Liver (tissue), 9 donors: ENCODE data around the gene TNS1. TPM values are rescaled to one million over a fixed set of nuclear protein-coding genes. Genes with fewer than 3 reads are reported as not detected.

Experiments used
- DNase-seq: peaks from one replicate; pipeline ENCODE4 v3.0.0-alpha.2; 2017; ENCODE audit warnings: low spot score
- H3K27ac ChIP-seq, 2 donors: one replicate each; pipeline ENCODE4 v1.7.0; 2013; ENCODE audit warnings: inconsistent platforms in 2 of 2, low read length in 2 of 2, control low read depth in 1 of 2, low read depth in 1 of 2, mild to moderate bottlenecking in 1 of 2
- H3K27me3 ChIP-seq, 4 donors: one replicate each; pipeline versions ENCODE4 v1.6.1 to v1.7.0; 2013; ENCODE audit warnings: low read length in 3 of 4, inconsistent platforms in 1 of 4, mild to moderate bottlenecking in 1 of 4, moderate library complexity in 1 of 4; ENCODE audit not compliant: control insufficient read depth in 4 of 4, insufficient read depth in 4 of 4
- H3K36me3 ChIP-seq, 4 donors: one replicate each; pipeline versions ENCODE4 v1.6.1 to v1.7.0; 2013; ENCODE audit warnings: low read length in 3 of 4, mild to moderate bottlenecking in 3 of 4, low read depth in 1 of 4, moderate library complexity in 1 of 4; ENCODE audit not compliant: control insufficient read depth in 4 of 4, insufficient read depth in 3 of 4
- H3K4me1 ChIP-seq, 4 donors: one replicate each; pipeline versions ENCODE4 v1.6.1 to v1.7.0; 2013; ENCODE audit warnings: low read length in 3 of 4, mild to moderate bottlenecking in 3 of 4, moderate library complexity in 1 of 4; ENCODE audit not compliant: control insufficient read depth in 4 of 4, insufficient read depth in 4 of 4
- H3K4me3 ChIP-seq, 3 donors: one replicate each; pipeline versions ENCODE4 v1.6.1 to v1.7.0; 2013; ENCODE audit warnings: low read length in 3 of 3, control low read depth in 1 of 3, low read depth in 1 of 3, mild to moderate bottlenecking in 1 of 3
- H3K9ac ChIP-seq, 2 donors: one replicate each; pipeline ENCODE4 v1.7.0; 2013; ENCODE audit warnings: low read length in 2 of 2, mild to moderate bottlenecking in 2 of 2, moderate library complexity in 2 of 2, control low read depth in 1 of 2, low read depth in 1 of 2
- H3K9me3 ChIP-seq, 4 donors: one replicate each; pipeline versions ENCODE4 v1.6.1 to v1.7.0; 2013; ENCODE audit warnings: low read length in 3 of 4; ENCODE audit not compliant: control insufficient read depth in 4 of 4
- CTCF ChIP-seq: fragments of 150-350 bp; IDR thresholded peaks from 2 replicates; pipeline ENCODE4 v1.5.1; 2017; ENCODE audit warnings: improper control_type of control experiment, low read depth, low read length; ENCODE audit not compliant: missing input control
- EGR1 ChIP-seq, 2 donors: IDR thresholded peaks; 2 replicates each; pipeline ENCODE4 v1.6.1; 2016 to 2018; ENCODE audit warnings: antibody characterized with exemption in 2 of 2, low read depth in 2 of 2
- FOXA1 ChIP-seq: IDR thresholded peaks from 2 replicates; pipeline ENCODE4 v1.6.1; 2016; ENCODE audit warnings: antibody characterized with exemption
- FOXA2 ChIP-seq: IDR thresholded peaks from 2 replicates; pipeline ENCODE4 v1.6.1; 2016; ENCODE audit warnings: antibody characterized with exemption
- GABPA ChIP-seq, 2 donors: IDR thresholded peaks in 1 of 2; conservative IDR thresholded peaks in 1 of 2; 2 replicates each; pipeline ENCODE4 v1.6.1; 2016; ENCODE audit warnings: antibody characterized with exemption in 2 of 2, mild to moderate bottlenecking in 1 of 2, moderate library complexity in 1 of 2
- HNF4A ChIP-seq, 2 donors: conservative IDR thresholded peaks; 2 replicates each; pipeline ENCODE4 v1.6.1; 2016; ENCODE audit warnings: antibody characterized with exemption in 2 of 2, mild to moderate bottlenecking in 2 of 2
- HNF4G ChIP-seq: IDR thresholded peaks from 2 replicates; pipeline ENCODE4 v1.6.1; 2016; ENCODE audit warnings: antibody characterized with exemption
- JUND ChIP-seq, 2 donors: IDR thresholded peaks; 2 replicates each; pipeline ENCODE4 v1.6.1; 2016; ENCODE audit warnings: antibody characterized with exemption in 2 of 2
- NR2F2 ChIP-seq: IDR thresholded peaks from 2 replicates; pipeline ENCODE4 v1.6.1; 2016; ENCODE audit warnings: antibody characterized with exemption
- RAD21 ChIP-seq, 2 donors: IDR thresholded peaks; 2 replicates each; pipeline ENCODE4 v1.6.1; 2016; ENCODE audit warnings: antibody characterized with exemption in 2 of 2, mild to moderate bottlenecking in 2 of 2
- REST ChIP-seq: IDR thresholded peaks from 2 replicates; pipeline ENCODE4 v1.6.1; 2016; ENCODE audit warnings: antibody characterized with exemption, mild to moderate bottlenecking
- RXRA ChIP-seq, 2 donors: IDR thresholded peaks; 2 replicates each; pipeline ENCODE4 v1.6.1; 2017 to 2018; ENCODE audit warnings: antibody characterized with exemption in 2 of 2, mild to moderate bottlenecking in 1 of 2
- SP1 ChIP-seq: IDR thresholded peaks from 2 replicates; pipeline ENCODE4 v1.6.1; 2018; ENCODE audit warnings: antibody characterized with exemption, mild to moderate bottlenecking
- TAF1 ChIP-seq: conservative IDR thresholded peaks from 2 replicates; pipeline ENCODE4 v1.6.1; 2016; ENCODE audit warnings: antibody characterized with exemption, mild to moderate bottlenecking
- YY1 ChIP-seq: IDR thresholded peaks from 2 replicates; pipeline ENCODE4 v1.6.1; 2016; ENCODE audit warnings: antibody characterized with exemption, mild to moderate bottlenecking
- WGBS: extraction: QIAGEN DNeasy Blood & Tissue Kit; methylation state at CpG from one replicate; pipeline ENCODE4 v1.1.7; 2013; 5-methylcytosine and 5-hydroxymethylcytosine counted together
- polyA plus RNA-seq, 2 donors: library from polyadenylated mRNA; stranded (reverse) in 1 of 2; unstranded in 1 of 2; fragments of 200-250 nt in 1 of 2; fragments of >200 nt in 1 of 2; fragmentation: Nextera tagmentation in 1 of 2; extraction: Ambion mirVana in 1 of 2; gene quantifications; one replicate each; pipeline versions ENCODE4 v1.2.1 to v1.2.3, GENCODE V29; 2013 to 2015
- total RNA-seq, 2 donors: library from RNA; depleted of rRNA; stranded (reverse); fragments of >200 nt; gene quantifications; one replicate each; pipeline ENCODE4 v1.2.3, GENCODE V29; 2014
- TF ChIP-seq, protein P1 (sequence below): IDR thresholded peaks from 2 replicates; pipeline ENCODE4 v1.6.1; 2016; ENCODE audit warnings: antibody characterized with exemption
- TF ChIP-seq, protein P2 (sequence below): IDR thresholded peaks from 2 replicates; pipeline ENCODE4 v1.6.1; 2016; ENCODE audit warnings: antibody characterized with exemption
- TF ChIP-seq, protein P3 (sequence below): IDR thresholded peaks from 2 replicates; pipeline ENCODE4 v1.6.1; 2016; ENCODE audit warnings: antibody characterized with exemption
- donor health status: healthy.
- donor health status: healthy.
- donor health status: healthy.
- donor health status: healthy.
- donor health status: healthy.

TNS1 gene
- total and polyA plus RNA-seq, 4 donors: 16.3 to 128 (median 57.3) TPM

DNA sequence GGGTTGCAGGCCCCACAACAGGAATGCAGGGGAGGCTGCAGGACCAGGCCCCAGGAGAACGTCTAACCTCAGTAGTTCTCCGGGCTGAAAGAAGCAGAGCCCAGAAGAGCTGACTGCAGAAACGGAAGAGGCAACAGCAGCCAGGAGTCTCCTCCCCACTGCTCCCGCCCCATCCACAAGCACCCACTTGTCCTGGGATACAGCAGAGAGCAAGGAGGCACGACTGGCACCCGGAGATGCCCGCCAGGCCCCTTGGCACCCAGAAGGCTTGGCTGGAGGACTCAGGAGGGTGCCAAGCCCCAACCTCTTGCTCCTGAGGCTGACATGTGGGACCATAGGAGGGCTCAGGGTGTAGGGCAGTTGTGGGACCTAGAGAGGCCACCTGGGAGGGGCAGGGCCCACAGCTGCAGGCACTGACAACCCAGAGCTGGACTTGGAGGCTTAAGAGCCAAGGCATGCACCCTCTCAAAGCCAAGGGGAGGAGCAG is 29.0 kb upstream of the TNS1 start:
- Histone ChIP-seq H3K9me3 (no peaks in the 10 kb centered on the region), H3K4me1 (peaks cover 0 to 11% (median 2%) of the 10 kb centered on the region in 4 donors), H3K36me3 (no peaks in the 10 kb centered on the region), H3K4me3 (no peak overlapping the region), H3K27me3 (no peaks in the 10 kb centered on the region), H3K27ac (no peak overlapping the region), H3K9ac (no peak overlapping the region)
- WGBS: 91% methylated on average over 7 of the region's 7 CpGs
- TF ChIP-seq, protein P1, sequence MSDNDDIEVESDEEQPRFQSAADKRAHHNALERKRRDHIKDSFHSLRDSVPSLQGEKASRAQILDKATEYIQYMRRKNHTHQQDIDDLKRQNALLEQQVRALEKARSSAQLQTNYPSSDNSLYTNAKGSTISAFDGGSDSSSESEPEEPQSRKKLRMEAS: no peak
- no peak for TF ChIP-seq HNF4A (conservative IDR thresholded peaks at IDR 0.05)
- TF ChIP-seq FOXA2: no peak
- TF ChIP-seq RAD21 (IDR thresholded peaks at IDR 0.05): no peak
- no peak for TF ChIP-seq FOXA1
- no peak for TF ChIP-seq NR2F2
- TF ChIP-seq REST: no peak
- TF ChIP-seq, protein P2, sequence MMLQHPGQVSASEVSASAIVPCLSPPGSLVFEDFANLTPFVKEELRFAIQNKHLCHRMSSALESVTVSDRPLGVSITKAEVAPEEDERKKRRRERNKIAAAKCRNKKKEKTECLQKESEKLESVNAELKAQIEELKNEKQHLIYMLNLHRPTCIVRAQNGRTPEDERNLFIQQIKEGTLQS: no peak
- TF ChIP-seq TAF1: no peak
- no peak for TF ChIP-seq EGR1 (IDR thresholded peaks at IDR 0.05; ENCODE audit: low read depth in 2 of 2)
- TF ChIP-seq, protein P3, sequence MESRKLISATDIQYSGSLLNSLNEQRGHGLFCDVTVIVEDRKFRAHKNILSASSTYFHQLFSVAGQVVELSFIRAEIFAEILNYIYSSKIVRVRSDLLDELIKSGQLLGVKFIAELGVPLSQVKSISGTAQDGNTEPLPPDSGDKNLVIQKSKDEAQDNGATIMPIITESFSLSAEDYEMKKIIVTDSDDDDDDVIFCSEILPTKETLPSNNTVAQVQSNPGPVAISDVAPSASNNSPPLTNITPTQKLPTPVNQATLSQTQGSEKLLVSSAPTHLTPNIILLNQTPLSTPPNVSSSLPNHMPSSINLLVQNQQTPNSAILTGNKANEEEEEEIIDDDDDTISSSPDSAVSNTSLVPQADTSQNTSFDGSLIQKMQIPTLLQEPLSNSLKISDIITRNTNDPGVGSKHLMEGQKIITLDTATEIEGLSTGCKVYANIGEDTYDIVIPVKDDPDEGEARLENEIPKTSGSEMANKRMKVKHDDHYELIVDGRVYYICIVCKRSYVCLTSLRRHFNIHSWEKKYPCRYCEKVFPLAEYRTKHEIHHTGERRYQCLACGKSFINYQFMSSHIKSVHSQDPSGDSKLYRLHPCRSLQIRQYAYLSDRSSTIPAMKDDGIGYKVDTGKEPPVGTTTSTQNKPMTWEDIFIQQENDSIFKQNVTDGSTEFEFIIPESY: no peak
- TF ChIP-seq RXRA (IDR thresholded peaks at IDR 0.05): no peak
- TF ChIP-seq YY1: no peak
- no peak for TF ChIP-seq GABPA (IDR thresholded peaks at IDR 0.05 in 1 of 2, conservative IDR thresholded peaks at IDR 0.05 in 1 of 2)
- no peak for TF ChIP-seq CTCF
- no peak for TF ChIP-seq SP1
- no peak for TF ChIP-seq HNF4G
- TF ChIP-seq JUND (IDR thresholded peaks at IDR 0.05): no peak
- peak; percentile 21 for DNase-seq
